ENCODE measurements around the gene NAV2.
"Not testable (repeated sequence)": the region's sequence is repeated elsewhere in the genome, so short reads cannot be mapped to it uniquely, and the experiment has no call there.

The NAV2 gene

GRCh38 chr11:20105427-20105826 is 392.8 kb downstream of the NAV2 start:
- no peak for DNase-seq

GRCh38 chr11:20109731-20110445 is 397.3 kb downstream of the NAV2 start:
- DNase-seq = no peak

GRCh38 chr11:20110908-20111669 is 398.5 kb downstream of the NAV2 start:
- peak; percentile 26 for DNase-seq

- DNase-seq = no peak
Observed at GRCh38 chr11:20111871-20112270, 399.2 kb downstream of the NAV2 start.

- DNase-seq = peak; percentile 96
Observed at GRCh38 chr11:20112291-20113148, 399.9 kb downstream of the NAV2 start.

- no peak for DNase-seq
Observed at GRCh38 chr11:20113149-20113438, 400.5 kb downstream of the NAV2 start.

- no peak for DNase-seq
Observed at GRCh38 chr11:20114588-20114987, 402.0 kb downstream of the NAV2 start.

- peak; percentile 22 for DNase-seq
Observed at GRCh38 chr11:20116825-20117224, 404.2 kb downstream of the NAV2 start.

- DNase-seq = no peak
Observed at GRCh38 chr11:20117291-20117690, 404.7 kb downstream of the NAV2 start.

- no peak for DNase-seq
Observed at GRCh38 chr11:20118209-20118608, 405.6 kb downstream of the NAV2 start.

- no peak for DNase-seq
Observed at GRCh38 chr11:20119315-20119714, 406.7 kb downstream of the NAV2 start.

GRCh38 chr11:20120134-20120925 is 407.7 kb downstream of the NAV2 start:
- DNase-seq = no peak

- DNase-seq = no peak
Observed at GRCh38 chr11:20122131-20122530, 409.5 kb downstream of the NAV2 start.

GRCh38 chr11:20125927-20126326 is 413.3 kb downstream of the NAV2 start:
- no peak for DNase-seq

- no peak for DNase-seq
Observed at GRCh38 chr11:20126724-20127123, 414.1 kb downstream of the NAV2 start.

GRCh38 chr11:20127671-20128527 is 415.3 kb downstream of the NAV2 start:
- peak; percentile 29 for DNase-seq

GRCh38 chr11:20128528-20128825 is 415.8 kb downstream of the NAV2 start:
- DNase-seq = not testable (repeated sequence)

GRCh38 chr11:20129665-20130064 is 417.0 kb downstream of the NAV2 start:
- no peak for DNase-seq

- DNase-seq = no peak
Observed at GRCh38 chr11:20131788-20132666, 419.4 kb downstream of the NAV2 start.

GRCh38 chr11:20132667-20133039 is 420.0 kb downstream of the NAV2 start:
- DNase-seq = no peak
